Measurements from ENCODE around the gene CTBP1. TPM values are rescaled to one million over a fixed set of nuclear protein-coding genes. Genes with fewer than 3 reads are reported as not detected.

The CTBP1 gene
- total RNA-seq, 1 donor from 2014 or later = 165 TPM

GRCh38 chr4:1170156-1170975, 78.6 kb downstream of the CTBP1 start:
- peak; percentile 70 for DNase-seq (ENCODE audit: extremely low spot score, unreplicated experiment)
- H3K27me3 Mint-ChIP-seq = peaks cover 52% of the 10 kb centered on the region
- no peaks in the 10 kb centered on the region for H3K9me3 Mint-ChIP-seq
- no peak for TF ChIP-seq CTCF (conservative IDR thresholded peaks at IDR 0.05)
- peak overlapping the region; percentile 62 for H3K4me3 Mint-ChIP-seq
- peaks cover 11% of the 10 kb centered on the region for H3K4me1 Mint-ChIP-seq (ENCODE audit: unreplicated experiment)
- no peak overlapping the region for H3K27ac Mint-ChIP-seq
- H3K36me3 Mint-ChIP-seq = no peaks in the 10 kb centered on the region

- TF ChIP-seq CTCF (conservative IDR thresholded peaks at IDR 0.05) = no peak
- Mint-ChIP-seq H3K27me3 (peaks cover 48% of the 10 kb centered on the region), H3K9me3 (no peaks in the 10 kb centered on the region), H3K27ac (no peak overlapping the region), H3K4me3 (no peak overlapping the region), H3K4me1 (ENCODE audit: unreplicated experiment) (peaks cover 11% of the 10 kb centered on the region), H3K36me3 (no peaks in the 10 kb centered on the region)
- DNase-seq (ENCODE audit: extremely low spot score, unreplicated experiment) = peak; percentile 70
Observed at GRCh38 chr4:1169691-1170096, 79.2 kb downstream of the CTBP1 start.

- H3K27ac Mint-ChIP-seq = no peak overlapping the region
- H3K27me3 Mint-ChIP-seq = peaks cover 47% of the 10 kb centered on the region
- no peak for DNase-seq (ENCODE audit: extremely low spot score, unreplicated experiment)
- H3K4me1 Mint-ChIP-seq (ENCODE audit: unreplicated experiment) = peaks cover 11% of the 10 kb centered on the region
- no peak for TF ChIP-seq CTCF (conservative IDR thresholded peaks at IDR 0.05)
- peak overlapping the region; percentile 41 for H3K4me3 Mint-ChIP-seq
- no peaks in the 10 kb centered on the region for H3K36me3 Mint-ChIP-seq
- no peaks in the 10 kb centered on the region for H3K9me3 Mint-ChIP-seq
Observed at GRCh38 chr4:1169171-1169671, 79.7 kb downstream of the CTBP1 start.

GRCh38 chr4:1168191-1169101, 80.5 kb downstream of the CTBP1 start:
- Mint-ChIP-seq H3K9me3 (no peaks in the 10 kb centered on the region), H3K4me1 (ENCODE audit: unreplicated experiment) (peaks cover 8% of the 10 kb centered on the region), H3K27me3 (peaks cover 41% of the 10 kb centered on the region), H3K4me3 (peak overlapping the region; percentile 44), H3K36me3 (no peaks in the 10 kb centered on the region), H3K27ac (no peak overlapping the region)
- no peak for TF ChIP-seq CTCF (conservative IDR thresholded peaks at IDR 0.05)
- DNase-seq (ENCODE audit: extremely low spot score, unreplicated experiment) = no peak

- TF ChIP-seq CTCF (conservative IDR thresholded peaks at IDR 0.05) = peak; percentile 95
- Mint-ChIP-seq H3K9me3 (no peaks in the 10 kb centered on the region), H3K36me3 (no peaks in the 10 kb centered on the region), H3K27ac (no peak overlapping the region), H3K4me3 (peak overlapping the region; percentile 84), H3K27me3 (peaks cover 41% of the 10 kb centered on the region), H3K4me1 (ENCODE audit: unreplicated experiment) (peaks cover 6% of the 10 kb centered on the region)
- peak; percentile 83 for DNase-seq (ENCODE audit: extremely low spot score, unreplicated experiment)
Observed at GRCh38 chr4:1167244-1167949, 81.5 kb downstream of the CTBP1 start.

All from type B pancreatic cell (in vitro differentiated cells).